Neural cell (in vitro differentiated cells): ENCODE results near the gene HOXA7.

Experiments used
- CTCF ChIP-seq: fragments of 450-650 bp; IDR thresholded peaks from 2 replicates; pipeline ENCODE4 v1.5.1; 2014; ENCODE audit warnings: antibody characterized with exemption, mild to moderate bottlenecking, moderate library complexity; ENCODE audit not compliant: poor library complexity, severe bottlenecking
- POLR2AphosphoS5 ChIP-seq: IDR thresholded peaks from 2 replicates; pipeline ENCODE4 v1.6.1; 2012

GRCh38 chr7:27104341-27105058 is 52.0 kb downstream of the HOXA7 start:
- no peak for TF ChIP-seq POLR2AphosphoS5
- TF ChIP-seq CTCF, result no peak
